ACHN (cell line): Measurements from ENCODE around the gene SWI5.
"Not testable (repeated sequence)": the region's sequence is repeated elsewhere in the genome, so short reads cannot be mapped to it uniquely, and the experiment has no call there.

Source experiments
- DNase-seq: peaks from one replicate; pipeline ENCODE4 v3.0.0-alpha.2; 2015
- in situ Hi-C: cut with HindIII; loops from 2 replicates; pipeline ENCODE4 v1.10.0; 2017; ENCODE audit warnings: low sequenced_read_pairs, low pct_ligation_motif_present, low pct_unique_long_range_greater_than_20kb

SWI5 gene

DNA sequence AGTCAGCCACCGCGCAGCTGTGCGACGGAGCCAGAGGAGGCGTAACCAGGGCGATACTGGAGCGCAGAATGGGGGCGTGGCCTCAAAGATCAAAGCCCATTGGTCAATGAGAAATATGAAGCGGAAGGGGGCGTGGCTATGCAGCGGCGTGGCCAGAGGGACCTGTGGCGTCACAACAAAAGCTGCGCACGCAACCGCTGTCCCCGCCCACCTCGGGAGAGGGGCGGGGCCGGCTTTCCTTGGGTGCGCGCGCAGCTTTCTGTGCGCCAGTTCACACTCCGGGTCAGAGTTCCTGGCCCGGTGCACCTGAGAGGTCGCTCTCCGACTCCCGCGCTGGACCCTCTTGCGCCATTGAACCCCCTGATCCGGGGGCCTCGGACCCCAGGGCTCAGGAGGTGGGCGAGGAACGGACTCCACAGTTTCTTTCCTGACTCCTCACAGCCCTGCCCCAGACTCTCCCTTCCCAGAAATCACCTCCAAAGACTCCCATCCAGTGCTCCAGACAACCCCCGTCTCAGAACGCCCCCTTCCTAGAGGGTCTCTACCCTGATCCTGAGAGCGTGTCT is at the start of gene SWI5:
SWI5 (plus strand) TSS at position 269 of the 566 bp plus-strand sequence.
- DNase-seq, result peak; percentile 97
- in situ Hi-C loops, result no loop called here

DNA sequence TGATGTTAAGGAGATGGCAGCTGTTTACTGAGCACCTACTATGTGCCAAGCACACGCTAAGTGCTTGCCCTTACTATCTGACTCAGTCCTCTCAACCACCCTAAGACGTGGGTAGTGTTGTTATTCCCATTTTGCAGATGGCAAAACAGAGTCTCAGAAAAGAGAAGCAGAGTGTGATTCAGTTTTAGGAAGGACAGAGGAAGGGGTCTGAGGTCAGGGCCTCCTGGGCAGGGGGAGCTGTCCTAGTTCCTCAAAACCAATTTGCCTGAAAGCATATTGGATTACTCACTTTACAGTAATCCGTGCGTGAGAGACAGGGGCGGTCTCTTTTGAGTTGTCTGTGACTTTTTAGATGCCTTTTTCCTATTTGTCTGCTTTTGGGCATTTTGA is 49.7 kb upstream of the SWI5 start:
- DNase-seq, result no peak
- in situ Hi-C loops, result no loop called here

DNA sequence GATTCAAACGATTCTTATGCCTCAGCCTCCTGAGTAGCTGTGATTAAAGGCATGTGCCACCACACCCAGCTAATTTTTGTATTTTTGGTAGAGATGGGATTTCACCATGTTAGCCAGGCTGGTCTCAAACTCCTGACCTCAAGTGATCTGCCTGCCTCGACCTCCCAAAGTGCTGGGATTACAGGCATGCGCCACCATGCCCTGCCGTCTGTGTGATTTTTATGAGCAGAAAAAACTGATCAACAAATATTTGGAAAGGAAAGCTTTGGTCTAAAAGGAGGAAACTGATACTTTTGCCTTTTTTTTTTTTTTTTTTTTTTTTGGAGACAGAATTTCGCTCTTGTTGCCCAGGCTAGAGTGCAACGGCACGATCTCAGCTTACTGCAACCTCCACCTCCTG is 45.2 kb upstream of the SWI5 start:
- in situ Hi-C loops, DNase-seq: not testable (repeated sequence)

DNA sequence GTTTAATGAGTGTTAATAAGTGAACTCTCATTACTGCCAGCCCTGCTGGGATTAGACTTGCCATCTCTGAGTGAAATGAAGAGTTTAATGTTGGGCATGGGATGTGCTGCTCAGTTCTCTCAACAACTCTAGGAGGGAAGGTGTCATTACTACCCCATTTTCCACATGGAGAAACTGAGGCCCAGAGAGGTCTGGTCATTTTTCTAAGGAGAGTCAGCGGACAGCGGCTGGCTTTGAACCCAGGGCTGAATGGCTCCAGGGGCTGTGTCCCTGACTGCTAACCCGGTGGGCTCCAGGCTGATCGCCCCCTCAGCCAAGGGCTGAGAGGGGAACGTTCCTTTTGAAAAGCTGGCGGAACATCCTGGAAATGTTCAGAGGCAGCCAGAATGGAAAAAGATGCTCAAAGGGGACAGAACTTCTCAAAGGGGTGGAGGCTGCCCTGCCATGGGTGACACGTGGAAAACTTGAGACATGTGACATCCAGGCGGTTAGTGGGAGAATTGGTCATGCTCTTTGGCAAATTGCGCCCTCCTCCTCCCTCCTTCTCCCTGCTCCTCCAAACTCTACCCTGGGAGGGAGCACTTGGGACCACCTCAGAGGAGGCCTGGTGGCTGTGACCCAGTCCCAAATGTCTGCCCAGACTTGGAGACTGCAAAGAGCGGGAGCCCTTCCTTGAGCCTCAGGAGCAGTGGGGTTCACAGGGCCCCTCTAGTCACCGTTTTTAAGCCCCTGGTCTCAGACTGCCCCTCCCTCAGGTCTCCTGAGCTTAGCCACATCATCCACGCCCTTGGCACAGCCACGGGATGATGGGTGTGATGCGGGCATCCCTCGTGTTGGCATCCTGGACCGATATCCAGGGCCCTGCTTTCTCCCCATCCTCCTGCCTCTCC is 44.2 kb upstream of the SWI5 start:
- DNase-seq, result no peak
- in situ Hi-C loops, result no loop called here

DNA sequence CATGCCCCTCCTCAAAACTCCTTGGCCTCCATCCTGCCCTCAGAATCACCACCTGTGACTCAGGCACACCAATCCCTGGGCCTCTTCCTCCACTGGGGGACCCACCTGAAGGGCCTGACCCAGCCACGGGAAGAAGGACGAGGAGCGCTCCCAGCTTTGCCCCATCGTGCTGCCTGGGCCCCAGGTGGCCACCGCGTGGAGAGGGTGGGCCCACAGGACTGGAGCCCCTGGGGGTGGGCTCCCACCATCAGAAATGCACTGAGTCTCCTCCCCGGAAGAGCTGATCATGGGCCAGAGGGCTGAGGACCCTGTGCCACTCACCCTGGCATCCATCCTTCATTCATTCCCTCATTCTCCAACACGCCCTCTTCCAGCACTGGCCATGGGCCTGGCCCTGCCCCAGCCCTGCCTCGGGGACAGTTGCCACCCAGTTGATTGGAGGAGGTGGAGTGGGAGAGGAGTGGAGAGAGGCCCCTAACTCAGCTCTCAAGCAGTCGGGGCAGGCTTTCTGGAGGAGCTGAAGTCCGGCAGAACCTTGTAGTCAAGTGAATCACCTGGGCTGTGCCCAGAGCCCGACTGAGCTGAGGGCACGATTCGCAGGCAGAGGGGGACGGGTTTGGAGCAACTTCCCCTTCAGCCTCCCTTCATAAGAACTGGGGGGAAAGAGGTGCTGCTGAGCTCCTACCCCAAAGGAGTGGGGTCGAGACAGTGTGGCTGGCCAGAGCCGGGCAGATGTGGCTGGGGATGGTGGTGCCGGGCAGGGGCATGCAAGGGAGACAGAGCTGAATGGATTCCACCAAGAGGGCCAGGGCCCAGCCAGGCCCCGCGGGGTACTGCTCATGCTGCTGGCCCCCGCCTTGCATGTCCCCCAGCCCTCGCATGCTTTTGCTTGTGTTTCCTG is 43.3 kb upstream of the SWI5 start:
- DNase-seq, result no peak
- in situ Hi-C loops, result no loop called here

DNA sequence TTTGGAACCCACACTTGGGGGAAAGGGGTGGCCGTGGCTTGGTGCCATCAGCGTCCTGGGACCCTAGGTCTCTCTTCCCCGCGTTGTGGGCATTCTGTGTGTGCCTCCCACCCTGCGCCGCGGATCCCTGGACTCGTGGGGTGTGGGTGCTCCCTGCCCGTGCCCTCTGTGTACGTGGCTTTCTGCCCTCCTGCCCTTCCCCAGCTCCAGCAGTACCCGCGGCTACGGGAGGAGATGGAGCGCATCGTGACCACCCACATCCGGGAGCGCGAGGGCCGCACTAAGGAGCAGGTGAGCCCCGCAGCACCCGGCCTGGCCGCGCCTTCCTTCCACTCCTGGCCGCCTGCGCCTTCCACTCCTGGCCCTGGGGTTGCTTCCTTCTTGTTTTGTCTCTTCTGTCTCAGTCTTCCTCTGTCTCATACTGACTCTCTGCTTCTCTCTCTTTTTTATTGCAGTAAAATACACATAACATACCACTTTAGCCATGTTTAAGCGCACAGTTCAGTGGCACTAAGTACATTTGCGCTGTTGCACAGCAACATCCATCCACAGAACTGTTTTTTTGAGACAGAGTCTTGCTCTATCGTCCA is 42.2 kb upstream of the SWI5 start:
- in situ Hi-C loops, result no loop called here

DNA sequence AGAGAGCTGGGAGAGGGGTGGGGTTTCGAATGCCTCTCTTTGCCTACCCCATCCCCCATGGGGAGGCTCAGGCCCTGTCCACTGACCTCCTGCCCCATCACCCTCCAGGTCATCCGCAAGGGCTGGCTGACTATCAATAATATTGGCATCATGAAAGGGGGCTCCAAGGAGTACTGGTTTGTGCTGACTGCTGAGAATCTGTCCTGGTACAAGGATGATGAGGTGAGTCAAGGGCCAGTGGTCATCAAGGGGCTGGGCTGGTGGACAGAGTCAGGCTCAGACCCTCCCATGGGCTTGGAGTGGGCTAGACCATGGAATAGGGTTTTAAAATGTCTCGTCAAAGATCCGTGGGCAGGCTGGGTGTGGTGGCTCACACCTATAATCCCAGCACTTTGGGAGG is 34.0 kb upstream of the SWI5 start:
- in situ Hi-C loops, result no loop called here
- no peak for DNase-seq

More for the DNA sequence above, 42.2 kb upstream of the SWI5 start:
- DNase-seq, result no peak

DNA sequence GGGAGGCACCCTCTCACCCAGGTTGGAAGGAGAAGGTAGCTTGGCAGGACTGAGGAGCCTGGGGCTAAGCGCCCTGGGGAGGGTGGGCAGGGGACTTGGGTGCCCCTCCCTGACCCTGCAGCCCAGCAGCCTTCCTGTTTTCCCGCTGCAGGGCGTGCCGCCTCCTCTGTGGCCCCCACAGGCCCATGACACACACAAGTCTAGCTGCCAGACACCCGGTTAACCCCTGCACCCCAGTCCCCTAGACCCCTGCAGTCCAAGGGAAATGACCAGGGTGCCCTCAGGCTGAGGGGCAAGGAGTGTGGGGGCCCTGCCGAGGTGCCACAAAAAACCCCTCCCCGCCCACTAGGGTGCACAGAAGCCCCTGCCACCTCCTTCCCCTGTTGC is 33.3 kb upstream of the SWI5 start:
- in situ Hi-C loops, result no loop called here
- DNase-seq, result no peak

DNA sequence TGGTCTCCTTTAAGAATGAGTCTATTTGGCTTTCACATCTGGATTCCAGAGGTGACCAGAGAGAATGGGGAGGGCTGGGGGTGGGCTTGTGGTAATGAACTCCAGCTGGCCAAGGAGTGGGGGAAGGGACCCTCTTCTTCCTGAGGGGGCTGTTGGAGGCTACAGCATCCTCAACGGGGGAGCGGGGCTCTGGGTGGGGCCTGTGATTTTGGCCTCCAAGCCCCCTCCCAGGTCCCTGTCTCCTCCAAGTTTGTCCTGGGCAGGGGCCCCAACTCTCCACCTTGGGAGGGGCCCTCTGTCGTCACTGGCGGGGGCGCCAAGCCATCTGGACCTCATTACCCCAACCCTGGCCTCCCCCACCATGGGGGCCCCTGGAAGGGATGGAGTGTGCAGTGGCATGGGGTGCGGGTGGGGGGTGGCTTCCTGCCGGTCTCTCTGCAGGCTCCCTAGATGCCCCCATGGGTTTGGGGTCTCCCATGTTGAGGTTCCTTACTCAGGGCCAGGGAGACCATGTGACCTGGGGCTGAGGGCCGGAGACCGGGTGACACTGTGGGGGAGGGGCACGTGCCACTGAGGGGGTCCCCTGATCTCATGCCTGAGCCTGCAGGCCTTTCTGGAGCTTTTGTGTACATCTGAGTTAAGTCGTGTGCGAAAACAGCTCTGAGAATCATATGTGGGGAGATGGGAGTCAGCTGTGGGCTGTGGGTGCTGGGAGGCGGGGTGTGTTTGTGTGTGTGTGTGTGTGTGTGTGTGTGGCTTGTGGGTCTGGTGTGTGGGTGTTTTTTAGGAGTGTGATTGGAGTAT is 32.7 kb upstream of the SWI5 start:
- no peak for DNase-seq
- in situ Hi-C loops, result no loop called here

DNA sequence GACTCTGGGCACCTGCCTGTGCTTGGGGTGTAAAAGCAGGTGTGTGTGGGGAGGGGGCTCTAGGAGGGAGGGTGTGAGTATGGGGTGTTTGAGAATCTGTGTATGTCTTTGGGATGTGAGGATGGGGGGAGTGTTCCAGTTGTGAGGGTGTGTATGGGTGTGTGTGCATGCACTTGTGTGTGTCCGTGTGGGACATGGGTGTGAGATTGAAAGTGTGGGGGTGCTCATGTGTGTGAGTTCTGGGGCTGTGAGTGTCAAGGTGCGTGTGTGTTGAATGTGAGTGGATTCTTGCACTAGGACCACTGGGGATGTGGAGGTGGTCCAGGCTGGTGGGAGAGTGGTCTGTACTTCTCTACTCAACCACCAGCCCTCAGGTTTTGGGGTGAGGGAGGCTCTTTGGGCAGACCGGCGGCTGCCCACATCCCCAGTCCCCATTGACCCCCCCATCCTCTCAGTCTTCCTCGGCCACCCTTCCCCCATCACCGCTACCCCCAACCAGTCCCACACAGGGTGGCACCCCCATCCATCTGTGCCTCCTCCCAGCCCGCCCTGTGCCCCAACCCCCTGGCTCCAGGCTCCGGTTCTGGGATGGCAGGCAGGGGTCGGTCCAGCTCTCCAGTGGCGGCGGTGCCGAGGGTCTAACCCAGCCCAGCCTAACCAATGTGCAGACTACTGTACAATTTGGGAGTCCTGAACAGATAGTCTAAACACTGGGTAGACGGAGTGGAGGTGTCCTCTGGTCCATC is 31.8 kb upstream of the SWI5 start:
- no peak for DNase-seq
- in situ Hi-C loops, result no loop called here

DNA sequence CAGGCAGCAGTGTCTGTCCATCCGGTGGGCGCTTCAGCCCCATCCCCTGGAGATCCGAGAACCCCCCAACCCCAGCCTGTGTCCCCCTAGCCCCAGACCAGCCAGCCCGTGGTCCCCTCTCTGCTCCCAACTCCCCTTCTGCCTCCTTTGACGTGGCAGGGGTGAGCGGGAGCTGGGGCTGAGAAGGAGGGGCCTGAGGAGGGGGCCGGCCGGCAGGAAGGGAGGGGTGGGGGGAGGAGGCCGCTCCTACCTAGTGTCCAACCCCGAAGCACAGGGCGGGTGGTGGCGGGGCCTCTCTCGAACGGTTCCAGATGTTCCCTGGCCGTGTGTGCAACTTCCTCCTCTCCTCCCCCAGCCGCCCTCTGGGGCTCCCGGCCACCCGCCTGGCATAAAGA is 31.2 kb upstream of the SWI5 start:
- DNase-seq, result no peak

DNA sequence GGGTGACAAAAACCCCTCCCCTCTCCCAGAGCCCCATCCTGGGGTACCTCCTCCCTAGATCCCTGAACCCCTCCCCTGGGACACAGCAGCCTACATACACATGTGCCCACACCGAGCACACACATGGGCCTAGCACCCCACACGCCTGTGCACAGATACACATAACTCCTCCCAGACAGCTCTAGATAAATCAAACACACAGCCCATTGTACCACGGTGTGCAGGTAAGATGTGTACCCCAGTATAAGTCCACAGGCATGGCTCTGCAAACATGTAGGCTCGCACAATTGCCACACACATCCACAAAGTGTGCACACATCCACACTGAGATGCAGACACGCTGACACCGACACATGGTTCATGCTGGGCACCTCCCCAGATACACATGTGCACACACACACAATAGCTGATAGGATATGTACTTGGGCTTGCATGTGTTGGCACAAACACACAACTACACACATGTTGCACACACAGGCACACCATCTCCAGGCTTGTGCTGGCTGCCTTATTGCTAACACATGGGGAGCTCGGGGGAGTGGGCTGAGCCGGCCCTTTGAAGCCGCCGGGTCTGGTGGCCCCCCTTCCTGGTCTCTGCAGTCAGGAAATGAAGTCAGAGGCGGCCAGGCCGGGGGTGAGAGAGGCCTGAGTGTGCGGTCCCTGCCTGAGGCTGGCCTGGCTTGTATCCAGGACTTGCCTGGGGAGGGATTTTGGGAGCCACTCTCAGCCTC is 30.5 kb upstream of the SWI5 start:
- DNase-seq, result no peak
- in situ Hi-C loops, result no loop called here

More for the DNA sequence above, 31.2 kb upstream of the SWI5 start:
- in situ Hi-C loops, result no loop called here

DNA sequence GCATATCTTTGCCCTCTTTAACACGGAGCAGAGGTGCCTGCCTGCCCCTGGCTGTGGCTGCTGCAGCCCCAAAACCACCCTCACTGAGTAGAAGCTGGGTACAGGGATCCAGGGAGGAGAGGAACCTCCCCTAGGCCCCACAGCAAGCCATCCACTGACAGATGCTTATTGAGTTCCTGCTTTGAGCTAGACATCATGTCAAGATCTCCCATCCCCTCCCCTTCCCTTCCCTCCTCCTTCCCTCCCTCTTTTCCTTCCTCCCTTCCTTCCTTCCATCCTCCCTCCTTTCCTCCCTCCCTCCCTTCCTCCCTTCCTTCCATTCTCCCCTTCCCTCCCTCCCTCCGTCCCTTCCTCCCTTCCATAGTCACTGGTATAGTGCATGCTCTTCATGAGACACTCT is 29.6 kb upstream of the SWI5 start:
- in situ Hi-C loops, result no loop called here
- no peak for DNase-seq

DNA sequence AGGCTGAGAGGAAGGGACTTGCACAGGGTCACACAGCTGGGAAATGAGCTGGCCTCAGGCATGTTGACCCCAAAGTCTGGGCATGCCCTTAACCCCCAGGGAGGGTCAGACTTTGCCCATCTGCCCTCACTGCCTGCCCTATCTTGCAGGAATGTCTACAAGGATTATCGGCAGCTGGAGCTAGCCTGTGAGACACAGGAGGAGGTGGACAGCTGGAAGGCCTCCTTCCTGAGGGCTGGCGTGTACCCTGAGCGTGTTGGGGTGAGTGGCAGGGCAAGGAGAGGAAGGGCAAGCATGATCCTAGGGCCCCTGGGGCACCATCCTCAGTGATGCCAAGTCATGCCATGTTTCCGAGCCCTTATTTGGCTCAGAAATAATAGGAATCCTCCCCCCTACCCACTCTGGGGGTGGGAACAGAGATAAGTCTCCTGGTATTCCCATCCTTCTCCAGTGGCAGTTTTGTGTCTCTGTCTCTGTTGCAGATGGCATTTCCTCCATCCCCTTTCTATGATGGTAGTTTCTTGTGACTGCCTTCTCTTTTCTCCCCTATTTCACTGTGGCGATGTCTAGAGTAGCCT is 28.8 kb upstream of the SWI5 start:
- no peak for DNase-seq
- in situ Hi-C loops, result no loop called here

DNA sequence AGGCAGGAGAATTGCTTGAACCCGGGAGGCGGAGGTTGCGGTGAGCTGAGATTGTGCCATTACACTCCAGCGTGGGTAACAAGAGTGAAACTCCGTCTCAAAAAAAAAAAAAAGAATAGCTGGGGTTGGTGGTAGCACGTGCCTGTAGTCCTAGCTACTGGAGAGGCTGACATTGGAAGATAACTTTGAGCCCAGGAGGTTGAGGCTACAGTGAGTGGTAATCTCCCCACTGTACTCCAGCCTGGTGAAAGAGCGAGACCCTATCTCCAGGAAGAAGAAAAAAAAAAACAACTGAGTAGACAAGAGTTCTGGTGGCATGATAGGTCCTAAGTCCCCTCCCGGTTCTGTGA is 26.5 kb upstream of the SWI5 start:
- in situ Hi-C loops, result no loop called here
- DNase-seq, result no peak

DNA sequence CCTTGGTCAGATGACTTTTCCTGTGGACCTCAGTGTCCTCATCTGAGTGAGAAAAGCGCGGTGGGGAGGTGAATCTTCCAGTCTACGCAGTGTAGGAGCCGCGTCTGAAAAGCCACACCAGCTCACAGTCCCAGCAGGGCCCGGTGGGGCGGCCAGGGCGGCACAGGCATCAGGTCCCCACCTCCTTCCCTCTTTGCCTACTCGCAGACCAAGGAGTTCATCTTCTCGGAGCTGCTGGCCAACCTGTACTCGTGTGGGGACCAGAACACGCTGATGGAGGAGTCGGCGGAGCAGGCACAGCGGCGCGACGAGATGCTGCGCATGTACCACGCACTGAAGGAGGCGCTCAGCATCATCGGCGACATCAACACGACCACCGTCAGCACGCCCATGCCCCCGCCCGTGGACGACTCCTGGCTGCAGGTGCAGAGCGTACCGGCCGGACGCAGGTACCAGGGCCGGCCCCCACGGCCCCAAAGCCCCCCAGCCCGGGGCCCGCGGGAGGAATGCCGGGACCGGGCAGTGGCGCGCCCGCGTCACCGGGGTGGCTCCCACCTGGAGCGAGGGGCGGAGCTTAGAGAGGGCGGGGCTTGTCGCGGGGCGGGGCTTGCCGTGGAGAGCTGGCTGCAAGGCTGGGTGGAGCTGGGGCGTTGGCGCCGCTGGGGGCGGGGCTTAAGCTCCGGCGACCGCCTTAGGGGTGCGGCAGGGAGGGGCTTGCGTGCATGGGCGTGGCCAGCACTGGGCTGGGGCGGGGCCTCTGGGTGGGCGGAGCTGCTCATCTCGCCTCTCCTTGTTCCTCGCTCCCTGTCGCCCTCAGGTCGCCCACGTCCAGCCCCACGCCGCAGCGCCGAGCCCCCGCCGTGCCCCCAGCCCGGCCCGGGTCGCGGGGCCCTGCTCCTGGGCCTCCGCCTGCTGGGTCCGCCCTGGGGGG is 25.9 kb upstream of the SWI5 start:
- in situ Hi-C loops, result no loop called here
- peak; percentile 13 for DNase-seq
